RWPE2 (cell line): ENCODE data around the gene IPO9.

Experiments
- ATAC-seq: fragments of 200-7000 bp; cut with Tn5 transposase; 3 replicates; pipeline ENCODE4 v1.9.1; 2021; ENCODE audit warnings: low read depth
- DNase-seq: peaks from one replicate; pipeline ENCODE4 v3.0.0-alpha.2; 2020; ENCODE audit warnings: low spot score
- H3K27ac ChIP-seq: fragments of 450-650 bp; 2 replicates; pipeline ENCODE4 v1.5.1; 2017; ENCODE audit warnings: mild to moderate bottlenecking; ENCODE audit not compliant: poor library complexity, severe bottlenecking
- H3K27me3 ChIP-seq: fragments of 250-450 bp; sonication (Bioruptor Pico); 2 replicates; pipeline ENCODE4 v1.5.1; 2021; ENCODE audit warnings: mild to moderate bottlenecking, moderate library complexity; ENCODE audit not compliant: insufficient read depth, poor library complexity, severe bottlenecking
- H3K36me3 ChIP-seq: fragments of 250-450 bp; sonication (Bioruptor Pico); 2 replicates; pipeline ENCODE4 v1.5.1; 2020; ENCODE audit warnings: low read depth, mild to moderate bottlenecking, moderate library complexity
- H3K4me1 ChIP-seq: fragments of 250-450 bp; sonication (Bioruptor Pico); 2 replicates; pipeline ENCODE4 v1.5.1; 2021; ENCODE audit warnings: mild to moderate bottlenecking, moderate library complexity; ENCODE audit not compliant: insufficient read depth, poor library complexity, severe bottlenecking
- H3K4me3 ChIP-seq: fragments of 250-450 bp; sonication (Bioruptor Pico); 2 replicates; pipeline ENCODE4 v1.5.1; 2021; ENCODE audit warnings: mild to moderate bottlenecking, moderate library complexity; ENCODE audit not compliant: severe bottlenecking
- H3K9me3 ChIP-seq: fragments of 250-450 bp; sonication (Bioruptor Pico); 2 replicates; pipeline ENCODE4 v1.5.1; 2021; ENCODE audit warnings: mild to moderate bottlenecking, moderate library complexity; ENCODE audit not compliant: severe bottlenecking
- TF ChIP-seq, protein P1 (sequence below): fragments of 450-650 bp; IDR thresholded peaks from one replicate; pipeline ENCODE4 v1.5.1; 2017; ENCODE audit warnings: mild to moderate bottlenecking, moderate library complexity; ENCODE audit not compliant: poor library complexity, severe bottlenecking

The IPO9 gene

DNA sequence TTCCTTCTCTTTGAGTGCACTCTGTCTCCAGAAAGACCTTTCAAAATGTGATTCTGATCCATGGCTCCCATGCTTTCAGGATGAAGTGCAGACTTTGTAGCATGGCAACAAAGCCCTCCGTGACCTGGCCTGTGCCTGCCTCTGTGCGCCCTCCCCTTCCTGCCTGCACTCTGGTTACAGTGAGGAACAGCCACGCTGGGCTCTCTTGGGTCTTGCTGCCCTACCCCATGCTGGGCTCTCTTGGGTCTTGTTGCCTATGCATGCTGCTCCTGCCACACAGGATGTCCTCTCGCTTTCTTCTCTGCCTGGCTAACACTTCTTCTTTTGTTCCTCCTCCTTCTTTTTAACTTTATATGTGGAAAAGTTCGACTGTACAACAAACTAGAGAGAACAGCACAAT is 89.4 kb downstream of the IPO9 start:
- DNase-seq (no peak), ATAC-seq (no peak)
- Histone ChIP-seq H3K36me3 (no peaks in the 10 kb centered on the region), H3K4me1 (peaks cover 12% of the 10 kb centered on the region), H3K4me3 (no peak overlapping the region), H3K27ac (no peak overlapping the region), H3K9me3 (no peaks in the 10 kb centered on the region), H3K27me3 (no peaks in the 10 kb centered on the region)
- TF ChIP-seq, protein P1, sequence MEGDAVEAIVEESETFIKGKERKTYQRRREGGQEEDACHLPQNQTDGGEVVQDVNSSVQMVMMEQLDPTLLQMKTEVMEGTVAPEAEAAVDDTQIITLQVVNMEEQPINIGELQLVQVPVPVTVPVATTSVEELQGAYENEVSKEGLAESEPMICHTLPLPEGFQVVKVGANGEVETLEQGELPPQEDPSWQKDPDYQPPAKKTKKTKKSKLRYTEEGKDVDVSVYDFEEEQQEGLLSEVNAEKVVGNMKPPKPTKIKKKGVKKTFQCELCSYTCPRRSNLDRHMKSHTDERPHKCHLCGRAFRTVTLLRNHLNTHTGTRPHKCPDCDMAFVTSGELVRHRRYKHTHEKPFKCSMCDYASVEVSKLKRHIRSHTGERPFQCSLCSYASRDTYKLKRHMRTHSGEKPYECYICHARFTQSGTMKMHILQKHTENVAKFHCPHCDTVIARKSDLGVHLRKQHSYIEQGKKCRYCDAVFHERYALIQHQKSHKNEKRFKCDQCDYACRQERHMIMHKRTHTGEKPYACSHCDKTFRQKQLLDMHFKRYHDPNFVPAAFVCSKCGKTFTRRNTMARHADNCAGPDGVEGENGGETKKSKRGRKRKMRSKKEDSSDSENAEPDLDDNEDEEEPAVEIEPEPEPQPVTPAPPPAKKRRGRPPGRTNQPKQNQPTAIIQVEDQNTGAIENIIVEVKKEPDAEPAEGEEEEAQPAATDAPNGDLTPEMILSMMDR = no peak

DNA sequence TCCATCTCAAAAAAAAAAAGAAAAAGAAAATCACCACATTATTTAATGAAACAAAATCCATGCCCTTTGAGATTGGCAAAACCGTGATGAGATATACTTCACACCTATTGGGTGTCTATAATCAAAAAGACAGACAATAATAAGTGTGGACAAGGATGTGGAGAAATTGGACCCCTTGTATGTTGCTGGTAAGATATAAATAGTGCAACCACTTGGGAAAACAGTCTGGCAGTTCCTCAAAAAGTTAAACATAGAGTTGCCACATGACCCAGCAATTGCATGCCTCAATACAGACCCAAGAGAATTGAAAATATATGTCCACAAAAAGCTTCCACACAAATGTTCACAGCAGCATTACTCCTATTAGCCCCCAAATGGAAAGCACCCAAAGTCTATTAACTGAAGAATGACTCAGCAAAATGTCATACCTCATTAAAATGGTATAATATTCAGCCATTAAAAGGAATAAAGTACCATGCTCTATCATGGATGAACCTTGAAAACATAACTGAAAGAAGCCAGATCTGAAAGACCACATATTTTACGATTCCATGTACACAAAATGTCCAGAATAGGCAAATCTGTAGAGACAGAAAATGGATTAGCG is 93.1 kb downstream of the IPO9 start:
- H3K9me3 ChIP-seq = no peaks in the 10 kb centered on the region
- H3K4me1 ChIP-seq = peaks cover 9% of the 10 kb centered on the region
- no peak overlapping the region for H3K4me3 ChIP-seq
- DNase-seq (no peak), ATAC-seq (no peak)
- TF ChIP-seq, protein P1 = no peak
- no peaks in the 10 kb centered on the region for H3K27me3 ChIP-seq
- H3K36me3 ChIP-seq = no peaks in the 10 kb centered on the region
- no peak overlapping the region for H3K27ac ChIP-seq

DNA sequence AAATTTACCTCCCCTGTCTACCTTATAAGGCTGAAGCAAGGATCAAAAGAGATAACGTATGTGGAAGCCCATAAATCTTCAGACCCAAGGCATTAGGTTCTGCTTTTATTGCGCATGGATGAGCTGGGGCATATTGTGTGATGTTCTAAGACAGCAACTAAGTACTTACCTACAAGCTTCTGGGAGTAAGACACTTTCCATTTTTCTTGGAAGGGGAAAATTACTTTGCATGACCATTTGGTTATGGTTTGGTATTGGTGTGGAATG is 96.3 kb downstream of the IPO9 start:
- Histone ChIP-seq H3K4me1 (no peaks in the 10 kb centered on the region), H3K27me3 (no peaks in the 10 kb centered on the region), H3K36me3 (no peaks in the 10 kb centered on the region), H3K27ac (no peak overlapping the region), H3K4me3 (no peak overlapping the region), H3K9me3 (no peaks in the 10 kb centered on the region)
- ATAC-seq (no peak), DNase-seq (no peak)
- TF ChIP-seq, protein P1 = no peak

DNA sequence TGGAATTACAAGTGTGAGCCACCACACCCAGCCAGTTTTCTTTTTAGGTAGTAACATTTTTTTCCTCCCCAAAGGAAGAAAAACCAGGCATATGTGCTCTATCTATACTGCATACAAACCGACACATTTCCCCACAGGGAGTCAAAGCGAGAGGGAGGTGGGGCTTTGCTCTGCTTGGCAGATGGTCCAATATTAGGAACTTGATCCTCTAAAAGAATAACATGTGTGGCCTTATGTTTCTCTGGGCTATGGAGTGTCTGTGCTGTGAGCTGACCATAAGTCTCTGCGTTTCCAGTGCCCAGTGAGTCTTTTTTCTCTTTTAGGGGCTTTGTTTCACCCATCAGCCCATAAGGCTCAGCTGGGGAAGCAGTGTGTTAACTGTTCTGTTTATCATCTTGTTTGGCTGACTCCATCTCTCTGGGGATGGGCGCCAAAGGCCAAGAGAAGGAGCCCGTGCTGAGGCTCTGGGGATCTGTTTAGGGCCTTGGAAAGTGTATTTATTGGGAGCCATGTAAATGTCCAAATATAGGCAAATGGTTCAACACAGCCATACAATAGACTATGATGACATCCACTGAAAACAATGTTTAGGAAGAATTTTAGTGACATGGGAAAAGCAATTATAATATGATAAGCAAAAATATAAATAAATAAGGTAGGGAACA is 97.2 kb downstream of the IPO9 start:
- no peaks in the 10 kb centered on the region for H3K27me3 ChIP-seq
- no peak overlapping the region for H3K4me3 ChIP-seq
- H3K9me3 ChIP-seq = no peaks in the 10 kb centered on the region
- H3K27ac ChIP-seq = no peak overlapping the region
- H3K36me3 ChIP-seq = no peaks in the 10 kb centered on the region
- TF ChIP-seq, protein P1 = no peak
- DNase-seq (no peak), ATAC-seq (no peak)
- H3K4me1 ChIP-seq = no peaks in the 10 kb centered on the region

DNA sequence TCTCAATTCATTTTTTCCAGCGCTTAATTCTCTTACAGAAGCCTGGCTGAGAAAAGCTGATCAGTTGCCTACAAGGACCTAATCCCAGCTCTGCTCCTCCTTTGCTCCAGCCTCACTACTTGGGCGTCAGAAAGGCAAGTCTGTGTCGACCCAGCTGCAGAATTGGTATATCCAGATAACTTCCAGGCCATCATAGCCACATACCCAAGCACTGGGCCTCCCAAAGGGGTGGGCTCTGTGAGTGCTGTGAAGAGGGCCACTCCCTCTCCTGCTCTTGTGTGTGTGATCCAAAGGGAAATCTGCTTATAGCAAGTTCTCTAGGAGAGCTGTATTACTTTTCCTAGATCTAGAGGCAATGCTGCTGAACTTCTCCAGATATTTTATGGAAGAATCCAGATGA is 99.3 kb downstream of the IPO9 start:
- H3K27me3 ChIP-seq = no peaks in the 10 kb centered on the region
- ATAC-seq = no peak
- no peaks in the 10 kb centered on the region for H3K9me3 ChIP-seq
- TF ChIP-seq, protein P1 = no peak
- no peak overlapping the region for H3K4me3 ChIP-seq
- no peaks in the 10 kb centered on the region for H3K4me1 ChIP-seq
- H3K36me3 ChIP-seq = no peaks in the 10 kb centered on the region
- no peak overlapping the region for H3K27ac ChIP-seq
- DNase-seq = no peak
